Urinary bladder (tissue), 4 donors: ENCODE data around the gene TWSG1. TPM values are rescaled to one million over a fixed set of nuclear protein-coding genes. Genes with fewer than 3 reads are reported as not detected.
"Not testable (repeated sequence)": the region's sequence is repeated elsewhere in the genome, so short reads cannot be mapped to it uniquely, and the experiment has no call there.

Source experiments
- DNase-seq: peaks from one replicate; pipeline ENCODE4 v3.0.0-alpha.2; 2015; ENCODE audit errors: extremely low spot score
- H3K27ac ChIP-seq: one replicate; pipeline ENCODE4 v1.5.1; 2013; ENCODE audit warnings: low read depth, mild to moderate bottlenecking, moderate library complexity
- H3K36me3 ChIP-seq: one replicate; pipeline ENCODE4 v1.6.1; 2013; ENCODE audit warnings: mild to moderate bottlenecking, moderate library complexity; ENCODE audit not compliant: insufficient read depth
- H3K4me1 ChIP-seq: one replicate; pipeline ENCODE4 v1.6.1; 2013; ENCODE audit warnings: mild to moderate bottlenecking, moderate library complexity; ENCODE audit not compliant: insufficient read depth
- H3K4me3 ChIP-seq: one replicate; pipeline ENCODE4 v1.5.1; 2013; ENCODE audit warnings: low read depth, low read length
- WGBS: extraction: QIAGEN DNeasy Blood & Tissue Kit; methylation state at CpG from one replicate; pipeline ENCODE4 v1.1.7; 2013; 5-methylcytosine and 5-hydroxymethylcytosine counted together
- polyA plus RNA-seq: library from polyadenylated mRNA; stranded (reverse); fragments of 200-250 nt; gene quantifications from one replicate; pipeline ENCODE4 v1.2.3, GENCODE V29; 2013
- total RNA-seq: library from RNA; depleted of rRNA; stranded (reverse); fragments of >200 nt; gene quantifications from one replicate; pipeline ENCODE4 v1.2.3, GENCODE V29; 2014
- donor health status: healthy with polysubstance abuse.
- donor health status: healthy.

Gene TWSG1
- total and polyA plus RNA-seq, 2 donors, result 55.0 to 160 TPM

DNA sequence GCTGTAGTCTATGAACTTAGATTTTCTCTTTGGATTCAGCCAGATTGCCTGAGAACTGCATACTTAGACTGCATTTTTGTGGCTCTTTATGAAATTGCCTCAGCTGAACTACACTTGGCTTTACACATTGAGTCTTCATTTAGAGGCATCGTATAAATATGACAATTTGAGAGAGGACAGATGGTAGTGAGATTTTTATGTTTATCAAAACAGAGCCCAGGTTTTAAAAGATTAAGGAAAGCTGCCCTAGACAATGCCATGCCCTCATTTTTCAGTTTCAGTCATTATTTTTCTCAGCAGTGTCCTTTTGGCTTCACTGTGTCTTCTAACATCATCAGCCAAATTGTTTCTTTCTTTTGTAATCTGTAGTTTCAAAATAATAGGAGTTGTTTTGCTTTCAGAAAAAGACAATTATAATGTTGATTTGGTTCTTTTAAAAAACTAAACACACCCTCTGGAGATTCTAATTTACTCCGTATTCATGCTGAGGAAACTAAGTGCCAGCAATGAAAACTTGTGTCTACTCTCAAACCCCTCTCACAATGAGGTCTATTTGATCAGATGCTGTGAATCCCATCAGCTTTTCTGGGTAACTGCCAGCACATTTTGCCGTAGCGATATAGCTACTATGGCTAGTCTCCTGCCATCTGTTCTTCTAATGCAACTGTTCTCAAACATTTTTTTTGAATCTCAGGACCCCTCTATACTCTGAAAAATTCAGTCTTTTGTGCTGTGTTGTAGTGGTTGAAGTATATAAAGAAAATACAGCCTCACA, 46.2 kb downstream of the TWSG1 start:
- H3K27ac ChIP-seq, result no peak overlapping the region
- H3K4me1 ChIP-seq, result no peaks in the 10 kb centered on the region
- no peak overlapping the region for H3K4me3 ChIP-seq
- peak; percentile 18 for DNase-seq
- 25% methylated on average over 4 of the region's 4 CpGs for WGBS
- H3K36me3 ChIP-seq, result no peaks in the 10 kb centered on the region

DNA sequence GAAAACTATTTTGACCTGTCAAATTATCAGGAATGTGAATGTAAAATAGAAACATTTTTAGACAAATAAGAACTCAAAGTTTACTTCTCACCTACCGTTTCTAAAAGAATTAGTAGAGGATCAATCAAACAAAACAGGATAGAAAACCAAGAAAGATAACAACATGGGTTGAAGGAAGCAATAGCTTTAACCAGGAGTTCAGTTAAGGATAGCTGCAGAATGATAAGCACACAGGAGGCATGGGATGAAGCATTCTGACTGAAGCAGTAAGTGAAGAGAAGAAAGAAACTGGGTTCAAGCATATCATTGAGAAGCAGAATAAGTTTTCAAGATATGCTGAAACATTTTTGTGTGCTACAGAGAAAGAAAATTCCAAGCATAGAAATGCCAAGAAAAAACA, 52.3 kb downstream of the TWSG1 start:
- DNase-seq, result no peak
- 73% methylated on average over 1 of the region's 1 CpG for WGBS
- Histone ChIP-seq H3K36me3 (no peaks in the 10 kb centered on the region), H3K4me3 (no peak overlapping the region), H3K4me1 (no peaks in the 10 kb centered on the region), H3K27ac (no peak overlapping the region)

GRCh38 chr18:9387891-9388290, 53.3 kb downstream of the TWSG1 start:
- Histone ChIP-seq H3K4me3 (no peak overlapping the region), H3K27ac (no peak overlapping the region), H3K4me1 (no peaks in the 10 kb centered on the region), H3K36me3 (no peaks in the 10 kb centered on the region)
- 79% methylated on average over 1 of the region's 1 CpG for WGBS
- no peak for DNase-seq

DNA sequence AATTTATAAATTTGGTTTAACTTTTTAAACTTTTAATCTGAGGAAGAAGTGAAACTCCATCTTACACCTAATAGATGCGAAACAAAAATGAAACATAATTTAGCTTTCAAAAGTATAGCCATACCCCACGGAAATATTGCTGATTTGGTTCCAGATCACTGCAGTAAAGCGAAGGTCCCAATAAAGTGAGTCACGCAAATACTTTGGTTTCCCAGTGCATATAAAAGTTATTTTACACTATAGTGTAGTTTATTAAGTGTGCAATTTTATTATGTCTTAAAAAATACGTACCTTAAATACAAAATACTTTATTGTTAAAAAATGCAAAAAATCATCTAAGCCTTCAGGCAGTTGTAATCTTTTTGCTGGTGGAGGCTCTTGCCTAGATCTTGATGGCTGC, 55.1 kb downstream of the TWSG1 start:
- no peak overlapping the region for H3K27ac ChIP-seq
- DNase-seq, result no peak
- WGBS, result 96% methylated on average over 5 of the region's 5 CpGs
- H3K4me1 ChIP-seq, result no peaks in the 10 kb centered on the region
- H3K4me3 ChIP-seq, result no peak overlapping the region
- H3K36me3 ChIP-seq, result no peaks in the 10 kb centered on the region

GRCh38 chr18:9392726-9393125, 58.2 kb downstream of the TWSG1 start:
- 94% methylated on average over 3 of the region's 3 CpGs for WGBS
- DNase-seq, result no peak
- peaks cover 3% of the 10 kb centered on the region for H3K36me3 ChIP-seq

GRCh38 chr18:9394046-9394445, 59.5 kb downstream of the TWSG1 start:
- no peak overlapping the region for H3K27ac ChIP-seq
- DNase-seq, result no peak
- 94% methylated on average over 3 of the region's 3 CpGs for WGBS
- peaks cover 3% of the 10 kb centered on the region for H3K36me3 ChIP-seq
- no peaks in the 10 kb centered on the region for H3K4me1 ChIP-seq
- no peak overlapping the region for H3K4me3 ChIP-seq

More at GRCh38 chr18:9392726-9393125, 58.2 kb downstream of the TWSG1 start:
- no peak overlapping the region for H3K4me3 ChIP-seq
- H3K27ac ChIP-seq, result no peak overlapping the region
- H3K4me1 ChIP-seq, result no peaks in the 10 kb centered on the region

DNA sequence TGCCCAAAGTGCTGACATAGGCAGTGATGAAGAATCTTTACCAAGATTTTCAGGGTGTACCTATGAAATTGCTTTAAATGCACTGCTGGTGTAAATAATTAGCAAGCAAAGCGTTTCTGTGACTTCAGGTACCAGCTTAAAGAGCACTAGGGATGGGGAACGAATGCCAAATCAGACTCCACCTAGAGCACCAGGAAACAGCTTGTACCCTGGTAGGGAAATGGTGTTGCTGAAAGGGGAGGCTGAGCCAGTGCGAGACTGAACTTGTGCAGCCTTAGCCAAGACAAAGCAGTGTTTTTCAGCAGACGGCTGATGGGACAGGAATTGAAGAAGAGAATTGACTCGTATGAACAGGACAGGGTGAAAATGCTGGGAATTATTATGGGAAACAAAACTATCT, 65.6 kb downstream of the TWSG1 start:
- Histone ChIP-seq H3K27ac (no peak overlapping the region), H3K4me1 (no peaks in the 10 kb centered on the region), H3K36me3 (peaks cover 3% of the 10 kb centered on the region), H3K4me3 (no peak overlapping the region)
- DNase-seq, result no peak
- WGBS, result 69% methylated on average over 5 of the region's 5 CpGs

GRCh38 chr18:9401176-9401575, 66.6 kb downstream of the TWSG1 start:
- Histone ChIP-seq H3K36me3 (peaks cover 3% of the 10 kb centered on the region), H3K4me3 (no peak overlapping the region), H3K27ac (no peak overlapping the region), H3K4me1 (no peaks in the 10 kb centered on the region)
- no peak for DNase-seq

DNA sequence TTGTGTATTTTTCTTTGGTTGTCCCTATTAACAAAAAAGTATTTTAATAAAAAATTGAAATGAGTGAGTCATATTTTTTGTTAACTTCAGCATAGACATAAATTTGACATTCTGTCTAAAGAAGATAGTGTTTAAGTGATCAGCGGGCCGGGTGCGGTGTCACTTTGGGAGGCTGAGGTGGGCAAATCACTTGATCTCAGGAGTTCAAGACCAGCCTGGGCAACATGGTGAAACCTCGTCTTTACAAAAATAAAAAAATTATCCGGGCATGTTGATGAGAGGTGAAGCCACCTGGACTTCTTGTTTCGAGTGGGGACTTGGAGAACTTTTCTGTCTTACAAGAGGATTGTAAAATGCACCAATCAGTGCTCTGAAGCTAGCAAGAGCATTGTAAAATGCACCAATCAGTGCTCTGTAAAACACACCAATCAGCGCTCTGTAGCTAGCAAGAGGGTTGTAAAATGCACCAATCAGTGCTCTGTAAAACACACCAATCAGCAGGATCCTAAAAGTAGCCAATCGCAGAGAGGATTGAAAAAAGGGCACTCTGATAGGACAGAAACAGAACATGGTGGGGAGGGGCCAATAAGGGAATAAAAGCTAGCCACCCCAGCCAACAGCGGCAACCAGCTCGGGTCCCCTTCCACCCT, 67.9 kb downstream of the TWSG1 start:
- not testable (repeated sequence) for H3K36me3 ChIP-seq, H3K27ac ChIP-seq, H3K4me3 ChIP-seq, H3K4me1 ChIP-seq, DNase-seq
- WGBS, result 98% methylated on average over 10 of the region's 10 CpGs

DNA sequence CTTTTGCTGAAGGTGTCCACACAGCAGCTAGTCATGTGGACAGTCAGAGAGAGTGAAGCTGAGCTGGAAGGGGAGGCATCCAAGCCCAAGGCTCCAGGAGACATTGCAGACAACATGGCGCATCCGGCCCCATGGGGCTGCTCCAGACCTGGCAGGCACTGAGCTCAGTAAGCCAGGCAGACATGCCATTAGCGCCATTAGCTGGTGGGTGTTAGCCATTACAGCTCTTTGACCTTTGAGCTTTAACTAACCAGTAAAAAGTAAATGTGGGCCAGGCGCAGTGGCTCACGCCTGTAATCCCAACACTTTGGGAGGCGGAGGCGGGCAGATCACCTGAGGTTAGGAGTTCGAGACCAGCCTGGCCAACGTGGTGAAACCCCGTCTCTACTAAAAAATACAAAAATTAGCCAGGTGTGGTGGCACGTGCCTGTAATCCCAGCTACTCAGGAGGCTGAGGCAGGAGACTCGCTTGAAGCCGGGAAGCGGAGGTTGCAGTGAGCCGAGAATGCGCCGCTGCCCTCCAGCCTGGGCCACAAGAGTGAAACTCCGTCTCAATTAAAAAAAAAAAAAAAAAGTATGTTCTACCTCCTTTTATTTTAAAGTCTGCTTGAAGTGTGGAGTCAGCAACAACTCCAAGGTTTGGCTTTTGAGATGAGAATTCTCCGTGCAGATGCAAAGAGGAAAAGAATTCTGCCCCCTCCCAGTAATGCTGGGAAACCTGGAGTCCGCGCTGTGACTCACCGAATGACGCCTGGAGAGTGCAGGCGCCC, 69.4 kb downstream of the TWSG1 start:
- no peak overlapping the region for H3K27ac ChIP-seq
- no peaks in the 10 kb centered on the region for H3K36me3 ChIP-seq
- DNase-seq, result no peak
- H3K4me1 ChIP-seq, result no peaks in the 10 kb centered on the region
- 89% methylated on average over 24 of the region's 24 CpGs for WGBS
- H3K4me3 ChIP-seq, result no peak overlapping the region

GRCh38 chr18:9404565-9405060, 70.0 kb downstream of the TWSG1 start:
- H3K4me3 ChIP-seq, result no peak overlapping the region

GRCh38 chr18:9405130-9405529, 70.6 kb downstream of the TWSG1 start:
- no peaks in the 10 kb centered on the region for H3K4me1 ChIP-seq
- no peak overlapping the region for H3K4me3 ChIP-seq
- H3K36me3 ChIP-seq, result no peaks in the 10 kb centered on the region
- WGBS, result 76% methylated on average over 7 of the region's 7 CpGs
- DNase-seq, result no peak
- H3K27ac ChIP-seq, result no peak overlapping the region

More at GRCh38 chr18:9404565-9405060, 70.0 kb downstream of the TWSG1 start:
- Histone ChIP-seq H3K36me3 (no peaks in the 10 kb centered on the region), H3K4me1 (no peaks in the 10 kb centered on the region), H3K27ac (no peak overlapping the region)
- 76% methylated on average over 19 of the region's 19 CpGs for WGBS
- DNase-seq, result no peak

GRCh38 chr18:9405977-9406376, 71.4 kb downstream of the TWSG1 start:
- Histone ChIP-seq H3K4me3 (no peak overlapping the region), H3K27ac (no peak overlapping the region), H3K36me3 (no peaks in the 10 kb centered on the region), H3K4me1 (no peaks in the 10 kb centered on the region)
- no peak for DNase-seq
- 95% methylated on average over 6 of the region's 6 CpGs for WGBS

GRCh38 chr18:9410515-9410914, 75.9 kb downstream of the TWSG1 start:
- whole genome bisulfite sequencing, result 68% methylated on average over 1 of the region's 1 CpG

More at GRCh38 chr18:9410515-9410914, 75.9 kb downstream of the TWSG1 start:
- no peak overlapping the region for H3K27ac ChIP-seq
- DNase-seq, result no peak
- H3K4me1 ChIP-seq, result no peaks in the 10 kb centered on the region
- H3K4me3 ChIP-seq, result no peak overlapping the region
- H3K36me3 ChIP-seq, result no peaks in the 10 kb centered on the region
